HL-60 (cell line): ENCODE results near the gene PARN.

Experiments used
- DNase-seq, 2 experiments: peaks; one replicate each; pipeline ENCODE4 v3.0.0-alpha.2; 2010 to 2020; ENCODE audit warnings: low read depth in 1 of 2, low spot score in 1 of 2
- H3K27ac ChIP-seq: fragments of 250-450 bp; sonication (Bioruptor Pico); replicated peaks from 2 replicates; pipeline ENCODE4 v1.5.1; 2020; ENCODE audit warnings: mild to moderate bottlenecking, moderate library complexity
- H3K27me3 ChIP-seq: fragments of 250-450 bp; sonication (Bioruptor Pico); 2 replicates; pipeline ENCODE4 v1.5.1; 2021; ENCODE audit warnings: mild to moderate bottlenecking, moderate library complexity; ENCODE audit not compliant: insufficient read depth, poor library complexity, severe bottlenecking
- H3K4me3 ChIP-seq: replicated peaks from 2 replicates; pipeline ENCODE4 v1.5.1; 2011; ENCODE audit warnings: mild to moderate bottlenecking, control low read depth, low read length; ENCODE audit not compliant: insufficient read depth
- CTCF ChIP-seq: IDR thresholded peaks from one replicate; pipeline ENCODE4 v1.5.1; 2011; ENCODE audit warnings: low read length, control low read depth, inconsistent platforms; ENCODE audit not compliant: insufficient read depth
- GABPA ChIP-seq: IDR thresholded peaks from 2 replicates; pipeline ENCODE4 v1.6.1; 2012; ENCODE audit warnings: low read depth
- POLR2AphosphoS5 ChIP-seq: IDR thresholded peaks from 2 replicates; pipeline ENCODE4 v1.6.1; 2012; ENCODE audit warnings: low read depth
- REST ChIP-seq: IDR thresholded peaks from 2 replicates; pipeline ENCODE4 v1.6.1; 2012; ENCODE audit warnings: low read depth; ENCODE audit not compliant: insufficient replicate concordance
- SPI1 ChIP-seq: IDR thresholded peaks from 2 replicates; pipeline ENCODE4 v1.6.1; 2012; ENCODE audit warnings: low read depth, mild to moderate bottlenecking, borderline replicate concordance

Gene PARN

GRCh38 chr16:14525596-14525995 lies 104.5 kb downstream of the PARN start:
- H3K4me3 ChIP-seq = no peak overlapping the region
- TF ChIP-seq CTCF (no peak), GABPA (no peak), SPI1 (no peak), POLR2AphosphoS5 (no peak), REST (no peak)
- H3K27ac ChIP-seq = no peak overlapping the region
- no peaks in the 10 kb centered on the region for H3K27me3 ChIP-seq
- DNase-seq = no peak

- no peak for TF ChIP-seq SPI1
- TF ChIP-seq GABPA = no peak
- no peak for TF ChIP-seq CTCF
- TF ChIP-seq POLR2AphosphoS5 = no peak
- TF ChIP-seq REST = no peak
- DNase-seq = no peak
- H3K27ac ChIP-seq = no peak overlapping the region
- H3K4me3 ChIP-seq = no peak overlapping the region
- no peaks in the 10 kb centered on the region for H3K27me3 ChIP-seq
Measured at GRCh38 chr16:14524979-14525378, 105.1 kb downstream of the PARN start.

GRCh38 chr16:14523632-14524031 lies 106.4 kb downstream of the PARN start:
- Histone ChIP-seq H3K4me3 (no peak overlapping the region), H3K27me3 (no peaks in the 10 kb centered on the region), H3K27ac (no peak overlapping the region)
- DNase-seq = no peak
- TF ChIP-seq GABPA (no peak), SPI1 (no peak), POLR2AphosphoS5 (no peak), REST (no peak), CTCF (no peak)
